ENCODE data around the gene LIN7B.
A peak's percentile ranks its signal among the peaks of the same experiment; 100 is the strongest.
"Not testable (repeated sequence)": the region's sequence is repeated elsewhere in the genome, so short reads cannot be mapped to it uniquely, and the experiment has no call there.

LIN7B gene

DNA sequence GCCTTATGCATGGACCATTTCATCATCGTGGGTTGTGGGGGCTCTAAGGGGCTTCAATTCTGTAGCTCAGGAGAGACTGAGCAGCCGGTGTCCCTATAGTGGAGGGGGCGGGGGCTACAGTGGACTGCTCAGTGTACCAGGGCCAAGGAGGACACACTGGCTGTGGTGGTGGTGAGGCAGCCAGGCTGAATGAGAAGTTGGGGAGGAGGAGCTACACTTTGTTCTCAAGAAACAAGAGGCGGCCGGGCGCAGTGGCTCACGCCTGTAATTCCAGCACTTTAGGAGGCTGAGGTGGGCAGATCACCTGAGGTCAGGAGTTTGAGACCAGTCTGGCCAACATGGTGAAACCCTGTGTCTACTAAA lies 32.2 kb downstream of the LIN7B start:
- DNase-seq = not testable (repeated sequence)

DNA sequence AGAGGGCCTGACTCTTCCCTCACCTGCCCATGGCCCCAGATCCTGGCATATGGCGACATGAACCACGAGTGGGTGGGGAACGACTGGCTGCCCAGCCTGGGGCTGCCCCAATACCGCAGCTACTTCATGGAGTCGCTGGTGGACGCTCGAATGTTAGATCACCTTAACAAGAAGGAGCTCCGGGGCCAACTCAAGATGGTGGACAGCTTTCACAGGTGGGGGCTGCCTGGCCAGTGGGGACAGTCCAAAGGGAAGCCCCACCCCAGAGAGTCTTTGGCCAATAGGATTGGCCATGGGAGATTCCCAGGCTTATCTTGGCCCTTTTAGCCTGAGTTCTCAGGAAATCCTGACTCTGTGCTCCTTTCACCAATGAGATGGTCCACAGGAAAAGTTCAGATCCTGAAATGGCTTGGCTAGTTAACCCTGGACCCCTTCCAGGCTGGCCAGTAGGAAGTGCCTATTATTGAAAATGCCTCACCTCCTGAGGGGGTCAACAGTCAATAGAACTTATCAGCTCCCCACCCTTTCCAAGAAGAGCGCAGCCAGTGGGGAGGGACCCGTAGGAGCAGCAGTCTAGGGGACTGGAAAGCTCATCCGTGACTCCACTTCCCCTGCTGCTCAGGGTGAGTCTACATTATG lies 34.0 kb downstream of the LIN7B start:
- DNase-seq = no peak

DNA sequence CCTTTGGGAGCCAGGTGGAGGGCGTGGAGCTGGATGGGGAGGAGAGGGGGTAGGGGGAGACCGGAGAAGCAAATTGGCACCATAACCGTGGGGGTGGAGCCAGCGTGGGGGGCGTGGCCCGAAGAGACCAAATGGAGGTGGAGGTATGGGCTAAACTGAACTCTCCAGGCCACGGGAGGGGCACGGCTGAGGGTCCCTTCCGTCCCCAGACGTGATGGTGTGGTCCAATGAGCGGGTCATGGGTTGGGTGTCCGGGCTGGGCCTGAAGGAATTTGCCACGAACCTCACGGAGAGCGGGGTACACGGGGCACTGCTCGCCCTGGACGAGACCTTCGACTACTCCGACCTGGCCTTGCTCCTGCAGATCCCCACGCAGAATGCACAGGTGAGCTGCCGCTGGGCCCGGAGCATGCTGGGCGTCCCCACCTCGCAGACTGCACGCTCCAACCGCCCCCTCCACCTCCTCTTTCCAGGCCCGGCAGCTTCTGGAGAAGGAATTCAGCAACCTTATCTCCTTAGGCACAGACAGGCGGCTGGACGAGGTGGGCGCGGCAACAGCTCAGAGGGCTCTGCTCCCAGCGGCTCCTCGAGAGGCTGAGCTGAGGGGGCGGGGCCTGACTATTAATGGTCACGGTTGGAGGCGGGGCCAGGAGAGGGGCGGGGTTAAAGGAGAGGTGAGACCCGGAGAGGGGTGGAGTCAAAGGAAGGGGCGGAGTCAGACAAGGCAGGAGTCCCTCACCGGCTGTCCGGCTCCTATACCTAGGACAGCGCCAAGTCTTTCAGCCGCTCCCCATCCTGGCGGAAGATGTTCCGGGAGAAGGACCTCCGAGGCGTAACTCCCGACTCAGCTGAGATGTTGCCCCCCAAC lies 34.8 kb downstream of the LIN7B start:
- DNase-seq = peak; percentile 97

- DNase-seq = peak; percentile 90
These were observed 35.5 kb downstream of the LIN7B start for GRCh38 chr19:49149652-49150105.

GRCh38 chr19:49150106-49150943 lies 36.2 kb downstream of the LIN7B start:
- DNase-seq = peak; percentile 94

DNA sequence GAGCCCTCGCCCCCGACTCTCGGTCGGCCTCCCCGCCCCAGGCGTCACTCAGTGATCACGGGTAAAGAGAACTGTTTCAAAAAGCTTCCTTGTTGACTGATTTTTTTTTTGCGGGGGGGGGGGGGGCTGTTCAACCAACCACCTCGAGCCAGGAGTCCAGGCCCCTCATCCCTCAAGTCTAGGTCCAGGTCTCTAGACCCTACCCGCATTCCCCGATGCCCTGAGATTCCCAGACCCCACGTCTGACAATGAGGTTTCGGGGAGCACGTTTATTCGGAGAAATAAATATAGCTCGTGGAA lies 36.7 kb downstream of the LIN7B start:
- DNase-seq = peak; percentile 36

DNA sequence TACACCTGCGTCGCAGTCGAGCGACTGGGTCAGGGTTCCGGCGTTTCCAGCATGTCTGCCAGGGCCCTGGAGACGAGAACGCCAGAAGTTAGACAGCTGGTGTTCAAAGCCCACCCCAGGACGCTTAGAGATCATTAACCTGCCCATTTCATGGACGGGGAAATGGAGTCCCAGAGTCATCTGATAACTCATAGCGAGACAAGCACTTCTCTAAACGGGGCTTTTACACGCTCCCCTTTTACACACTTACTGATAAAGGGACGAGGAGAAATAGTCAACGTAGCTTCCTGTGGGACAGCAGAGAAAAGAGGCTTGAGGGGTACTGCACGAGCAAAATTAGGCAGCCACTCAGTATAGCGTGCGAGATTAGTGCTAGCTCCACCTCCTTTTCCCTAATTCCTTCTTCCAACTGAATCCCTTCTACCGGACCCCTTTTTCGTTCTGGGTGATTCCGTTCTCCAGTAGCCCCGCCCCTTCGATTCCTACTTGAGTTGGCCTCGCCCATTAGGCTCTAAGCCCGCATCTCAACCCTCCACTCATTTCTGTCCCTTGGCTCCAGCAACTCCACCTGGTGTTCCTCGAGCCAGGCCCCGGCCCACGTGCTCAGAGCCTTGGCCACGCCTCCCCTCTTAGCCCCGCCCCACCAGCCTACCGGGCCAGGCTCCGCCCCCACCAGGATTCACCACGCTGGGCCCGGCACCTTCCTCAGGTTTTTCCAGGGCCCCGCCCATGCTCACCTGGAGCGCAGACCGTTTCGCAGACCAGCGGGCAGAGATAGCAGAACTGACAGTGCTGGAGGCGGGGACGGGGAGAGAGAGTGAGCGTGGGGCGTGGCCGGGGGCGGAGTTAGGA lies 37.3 kb downstream of the LIN7B start:
- DNase-seq = peak; percentile 75

DNA sequence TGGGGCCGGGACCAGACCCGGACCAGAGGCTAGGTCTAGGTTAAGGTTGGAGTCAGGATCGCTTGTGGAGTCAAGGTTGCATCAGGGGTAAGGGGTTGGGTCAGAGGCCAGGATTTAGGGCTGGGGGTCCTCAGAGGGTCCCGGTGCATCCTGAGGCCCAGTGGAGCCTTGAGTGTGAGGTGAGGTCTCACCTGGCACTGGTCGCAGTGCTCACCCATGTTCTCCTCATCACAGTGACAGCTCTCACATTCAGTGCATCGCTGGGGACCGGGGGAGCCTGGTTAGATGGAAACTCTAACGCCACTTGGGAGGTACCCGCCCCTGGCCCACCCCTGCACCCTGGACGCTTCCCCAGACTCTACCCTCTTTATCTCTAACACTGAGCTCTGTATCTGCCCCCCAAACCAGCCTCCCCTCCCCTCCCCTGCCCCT lies 38.0 kb downstream of the LIN7B start:
- peak; percentile 4 for DNase-seq

GRCh38 chr19:49153167-49153809 lies 39.1 kb downstream of the LIN7B start:
- no peak for DNase-seq

GRCh38 chr19:49154279-49154678 lies 40.1 kb downstream of the LIN7B start:
- no peak for DNase-seq

DNA sequence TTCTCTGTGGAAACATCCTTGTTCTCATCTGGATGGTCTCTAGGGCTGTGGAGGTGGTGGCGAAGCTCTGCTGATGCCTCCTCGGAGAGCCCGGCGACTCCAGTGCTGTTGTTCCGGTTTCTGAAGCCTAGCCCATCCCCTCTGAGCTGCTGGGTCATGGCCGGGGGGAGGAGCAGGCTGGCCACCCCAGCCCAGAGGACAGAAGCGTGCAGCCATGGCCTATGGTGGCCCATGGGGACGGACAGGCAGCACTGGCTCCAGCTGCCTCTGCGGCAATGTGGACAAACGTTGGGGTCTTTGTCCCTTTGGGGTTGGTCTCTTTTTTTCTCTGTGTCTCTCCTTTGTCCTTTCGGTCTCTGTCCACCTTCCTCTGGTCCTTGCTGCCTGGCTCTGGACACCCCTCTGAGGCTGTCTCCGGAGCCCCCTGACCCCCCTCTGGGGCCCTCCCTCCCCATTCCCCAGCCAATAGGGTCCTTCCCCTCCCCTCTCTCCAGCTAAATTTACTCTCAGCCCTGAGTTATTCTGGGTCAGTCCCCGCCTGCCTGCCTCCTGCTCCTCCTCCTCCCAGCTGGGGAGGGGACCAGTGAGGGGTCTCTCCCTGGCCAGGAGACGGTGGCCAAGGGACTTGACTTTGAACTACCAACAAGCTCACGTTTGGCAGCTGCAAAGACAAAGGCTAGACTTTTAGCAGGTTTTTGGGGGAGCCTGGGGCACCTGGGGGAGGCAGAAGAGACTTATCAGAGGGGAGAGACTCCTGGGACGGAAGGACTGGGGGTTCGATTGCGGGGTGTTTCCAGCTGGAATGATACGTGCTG lies 41.0 kb downstream of the LIN7B start, which contains the start of gene HRC:
TSS of gene HRC (minus strand) at position 392 of the 815 bp plus-strand sequence. CDS start at position 233, 159 bp downstream.
- no peak for DNase-seq

GRCh38 chr19:49155820-49156346 lies 41.7 kb downstream of the LIN7B start:
- DNase-seq = peak; percentile 74

DNA sequence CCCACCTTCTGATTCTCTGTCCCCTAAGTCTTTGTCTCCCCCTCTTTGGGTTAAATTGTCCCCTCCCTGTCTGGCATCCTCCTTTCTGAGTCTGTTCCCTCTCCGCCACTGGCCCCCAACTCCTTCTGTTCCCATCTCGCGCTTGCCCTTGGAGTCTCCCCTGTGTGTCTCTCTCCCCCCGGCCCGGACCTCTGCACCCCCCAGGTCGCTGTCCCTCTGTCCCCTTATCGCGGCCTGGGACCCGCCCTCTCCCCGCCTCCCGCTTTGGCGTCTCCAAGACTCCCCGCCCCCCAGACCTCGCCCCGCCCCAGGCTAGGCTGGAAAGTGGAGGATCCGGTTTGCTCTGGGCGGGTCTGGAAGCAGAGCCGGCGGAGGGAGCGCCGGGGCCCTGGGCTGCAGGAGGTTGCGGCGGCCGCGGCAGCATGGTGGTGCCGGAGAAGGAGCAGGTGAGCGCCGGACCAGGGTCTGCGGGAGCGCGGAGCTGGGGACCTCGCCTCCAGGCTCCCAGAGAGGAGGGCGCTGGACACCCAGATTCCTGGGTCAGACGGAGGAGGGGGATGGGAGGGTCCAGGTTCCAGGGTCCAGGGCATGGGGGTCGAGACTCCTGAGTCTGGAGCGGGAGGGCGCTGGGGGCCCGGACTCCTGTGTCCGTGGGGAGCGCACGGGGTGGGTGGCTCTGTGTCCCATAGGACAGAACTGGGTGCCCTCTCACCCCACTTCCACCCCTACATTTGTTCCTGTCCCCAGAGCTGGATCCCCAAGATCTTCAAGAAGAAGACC lies 43.5 kb downstream of the LIN7B start, which contains the start of gene TRPM4:
TSS of gene TRPM4 (plus strand) at position 348 of the 780 bp plus-strand sequence. CDS start at position 423, 75 bp downstream.
- DNase-seq = peak; percentile 93

DNA sequence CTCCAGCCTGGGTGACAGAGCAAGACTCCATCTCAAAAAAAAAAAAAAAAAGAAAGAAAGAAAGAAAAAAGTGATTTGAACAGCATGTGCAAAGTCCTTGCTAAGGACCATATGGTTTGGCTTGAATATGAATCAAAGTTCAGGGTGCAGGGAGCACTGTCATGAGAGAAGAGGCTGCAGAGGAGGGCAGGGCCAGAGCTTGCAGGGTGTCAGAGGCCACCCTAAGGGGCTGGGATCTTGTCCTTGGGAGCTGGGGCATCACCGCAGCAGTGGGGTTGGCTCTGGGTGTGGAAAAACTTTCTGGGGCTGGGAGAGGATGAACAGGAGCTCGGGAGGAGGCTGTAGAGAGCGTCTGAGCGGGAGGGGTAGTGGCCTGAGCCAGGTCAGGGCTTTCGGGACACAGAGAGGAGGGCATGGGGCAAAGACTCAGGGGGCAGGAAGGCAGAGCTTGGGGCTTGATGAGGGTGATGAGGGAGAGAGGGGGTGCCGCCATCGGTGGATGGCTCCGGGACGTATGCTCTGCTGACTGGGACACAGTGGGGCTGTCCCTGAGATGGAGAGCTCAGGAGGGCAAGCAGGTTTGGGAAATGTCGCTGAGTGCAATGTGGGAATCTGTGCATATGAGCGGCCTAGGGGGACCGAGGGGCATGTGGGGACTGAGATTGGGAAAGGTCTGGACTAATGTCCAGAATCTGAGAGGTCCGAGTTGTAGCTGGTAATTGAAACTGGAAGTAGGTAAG lies 46.5 kb downstream of the LIN7B start:
- no peak for DNase-seq

DNA sequence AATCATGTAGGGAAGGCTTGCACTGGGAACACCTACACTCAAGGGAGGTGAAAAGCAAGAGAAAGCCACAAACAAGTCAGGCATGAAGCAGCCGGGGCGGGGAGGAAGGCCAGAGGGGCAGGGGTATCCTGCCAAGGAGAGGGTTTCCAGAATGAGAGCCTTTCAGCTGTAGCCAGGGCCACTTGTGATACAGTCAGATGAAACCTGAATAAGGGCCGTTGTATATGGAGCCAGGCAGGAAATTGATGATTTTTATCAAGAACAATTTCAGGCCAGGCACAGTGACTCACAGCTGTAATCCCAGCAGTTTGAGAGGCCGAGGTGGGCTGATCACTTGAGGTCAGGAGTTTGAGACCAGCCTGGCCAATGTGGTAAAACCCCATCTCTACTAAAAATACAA lies 47.8 kb downstream of the LIN7B start:
- no peak for DNase-seq

- no peak for DNase-seq
These were observed 51.1 kb downstream of the LIN7B start for GRCh38 chr19:49165111-49165750.

GRCh38 chr19:49165865-49166301 lies 51.7 kb downstream of the LIN7B start:
- no peak for DNase-seq

GRCh38 chr19:49167857-49168409 lies 53.8 kb downstream of the LIN7B start:
- DNase-seq = no peak
